NCI-H510A treated with DMSO at 0.1 percent for 48 hours (cell line): ENCODE results near the gene EXOSC6.
A peak's percentile ranks its signal among the peaks of the same experiment; 100 is the strongest.
"Not testable (repeated sequence)": the region's sequence is repeated elsewhere in the genome, so short reads cannot be mapped to it uniquely, and the experiment has no call there.

Experiments
- DNase-seq: peaks from one replicate; lab custom pipeline; 2025; lab: John Stamatoyannopoulos, UW

EXOSC6 gene

DNA sequence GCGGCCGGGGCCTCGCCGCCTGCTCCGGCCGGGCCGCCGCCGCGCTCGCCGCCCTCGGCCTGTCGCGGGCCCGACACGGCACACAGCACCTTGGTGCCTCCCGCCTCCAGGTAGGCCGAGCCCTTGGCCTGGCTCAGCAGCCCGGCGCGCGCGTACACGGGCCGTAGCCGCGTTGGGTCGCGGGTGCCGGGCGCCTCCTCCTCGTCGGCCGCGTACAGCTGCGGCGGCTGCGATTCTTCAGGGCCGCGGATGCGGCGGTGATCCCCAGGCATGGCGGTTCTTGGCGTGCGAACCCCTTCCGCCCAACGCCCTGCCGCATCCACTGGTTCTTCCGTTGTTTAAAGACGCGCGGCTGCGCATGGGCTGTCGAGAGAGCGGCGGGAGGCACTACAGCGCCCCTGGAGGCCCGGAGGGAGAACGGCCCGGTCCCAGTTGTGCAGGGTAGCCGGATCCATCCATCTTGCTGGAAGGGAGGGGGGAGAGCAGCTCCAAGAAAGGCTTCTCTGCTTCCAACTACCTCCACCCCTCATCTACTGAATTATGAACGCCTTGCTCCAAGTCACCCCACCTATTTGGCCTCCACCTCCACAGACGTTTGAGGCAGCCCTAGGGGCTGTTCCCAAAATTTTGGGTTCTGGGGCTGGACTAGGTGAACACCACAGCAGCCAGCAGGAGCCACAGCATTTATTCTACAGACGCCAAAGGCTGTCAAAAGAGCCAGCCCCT lies at the start of gene EXOSC6:
EXOSC6 (minus strand) TSS at position 312 of the 726 bp plus-strand sequence; CDS start at position 272, 40 bp downstream.
- peak; percentile 88 for DNase-seq

DNA sequence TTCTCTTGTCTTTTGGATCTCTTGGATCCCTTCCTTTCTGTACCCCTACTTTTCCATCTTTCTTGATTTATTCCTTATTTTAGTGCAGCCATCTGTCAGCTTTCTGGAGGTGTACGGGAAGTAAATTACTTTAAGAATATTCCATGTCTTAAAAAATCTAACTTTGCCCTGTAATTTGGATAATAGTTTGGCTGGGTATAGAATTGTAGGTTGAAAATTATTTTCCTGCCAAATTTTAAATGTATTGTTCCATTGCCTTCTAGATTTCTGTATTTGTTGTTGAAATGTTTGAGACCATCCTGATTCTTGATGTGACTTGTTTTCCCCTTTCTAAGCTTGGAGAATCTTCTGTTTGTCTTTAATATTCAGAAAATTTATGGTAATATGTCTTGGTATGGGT lies 49.4 kb upstream of the EXOSC6 start:
- DNase-seq: no peak

DNA sequence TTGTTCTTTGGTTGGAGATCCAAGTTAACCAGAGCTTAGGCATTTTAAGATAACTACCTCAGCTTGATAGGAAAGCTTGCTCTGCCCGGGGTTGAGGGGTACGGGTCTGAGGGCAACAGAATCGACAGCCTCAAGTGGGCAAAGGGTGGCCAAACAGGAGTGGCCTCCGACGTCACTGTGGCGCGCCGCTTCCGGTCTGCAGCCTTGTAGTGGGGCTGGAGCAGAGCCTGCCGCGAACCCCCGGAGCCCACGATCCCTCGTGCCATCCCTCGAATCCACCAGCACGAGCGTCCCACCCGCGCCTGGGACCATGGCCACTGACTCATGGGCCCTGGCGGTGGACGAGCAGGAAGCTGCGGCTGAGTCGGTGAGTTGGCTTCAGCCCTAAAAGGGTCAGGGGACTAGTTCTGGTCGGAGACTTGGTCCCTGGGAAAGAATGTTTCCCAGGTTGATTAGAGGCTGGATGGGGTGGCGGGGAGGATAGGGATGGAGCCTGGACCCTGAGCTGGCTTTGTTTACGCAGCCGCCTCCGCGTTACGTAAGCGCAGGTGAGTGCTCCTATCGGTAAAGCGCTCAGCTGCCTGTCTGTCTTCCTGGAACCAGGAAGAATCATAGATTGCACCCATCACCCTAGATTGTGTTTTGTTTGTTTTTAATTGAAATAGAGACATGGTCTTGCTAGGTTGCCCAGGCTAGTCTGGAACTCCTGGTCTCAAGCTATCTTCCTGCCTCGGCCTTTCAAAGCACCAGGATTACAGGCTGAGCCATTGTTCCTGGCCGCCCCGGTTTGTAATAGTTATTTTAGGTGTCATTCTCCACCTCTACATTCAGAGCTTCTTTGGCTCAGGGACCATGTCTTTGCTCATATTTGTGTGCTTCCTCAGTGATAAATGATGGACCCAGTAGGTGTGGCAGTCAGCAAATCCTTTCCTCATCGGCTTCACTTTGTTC lies 47.5 kb upstream of the EXOSC6 start, which contains the start of gene DDX19B:
DDX19B (plus strand) TSS at position 199 of the 951 bp plus-strand sequence; CDS start at position 311, 112 bp downstream.
- peak; percentile 36 for DNase-seq

DNA sequence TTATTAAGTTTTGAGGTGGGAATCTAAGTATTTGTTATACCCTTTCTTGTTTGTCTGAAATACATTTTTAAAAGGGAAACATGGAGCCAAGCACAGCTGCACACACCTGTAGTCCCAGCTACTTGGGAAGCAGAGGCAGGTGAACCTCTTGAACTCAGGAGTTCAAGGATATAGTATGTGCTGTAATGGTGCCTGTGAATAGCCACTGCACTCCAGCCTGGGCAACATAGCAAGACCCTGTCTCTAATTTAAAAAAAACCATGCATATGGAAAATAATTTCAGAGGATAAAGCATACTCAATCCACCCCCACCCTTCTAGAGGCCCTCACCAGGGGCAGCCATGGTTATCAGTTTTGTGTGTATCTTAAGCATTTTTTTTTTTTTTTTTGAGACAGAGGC lies 43.9 kb upstream of the EXOSC6 start:
- DNase-seq: no peak

DNA sequence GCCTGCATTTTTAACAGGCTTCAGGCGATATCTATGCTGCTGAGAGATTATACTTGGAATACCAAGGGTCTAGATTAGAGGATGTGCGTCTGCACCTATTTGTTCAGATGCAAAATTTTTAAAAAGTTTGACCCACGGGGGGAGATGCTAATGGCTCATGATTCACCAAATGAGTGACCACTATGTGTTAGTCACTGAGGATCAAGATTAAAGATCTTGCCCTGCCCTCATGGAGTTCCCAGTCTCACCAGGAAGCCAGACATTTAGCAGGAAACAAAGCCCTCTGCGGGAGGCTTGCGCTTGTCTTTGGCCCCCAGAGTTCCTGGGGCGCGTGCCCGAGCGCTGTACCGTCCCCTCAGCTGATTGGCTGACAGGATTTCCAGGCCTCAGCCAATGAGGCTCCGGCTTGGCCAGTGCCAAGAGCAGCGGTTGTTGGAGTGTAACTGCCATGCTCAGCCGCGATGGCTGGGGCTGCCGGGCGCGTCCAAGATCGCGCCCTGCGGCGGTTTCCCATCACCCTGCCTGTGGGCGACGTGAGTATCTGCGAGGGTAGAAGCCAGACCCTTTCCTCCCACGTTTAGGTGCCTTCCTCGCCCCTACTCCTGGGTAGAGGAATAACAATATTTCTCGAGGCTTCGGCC lies 42.8 kb upstream of the EXOSC6 start:
- no peak for DNase-seq

DNA sequence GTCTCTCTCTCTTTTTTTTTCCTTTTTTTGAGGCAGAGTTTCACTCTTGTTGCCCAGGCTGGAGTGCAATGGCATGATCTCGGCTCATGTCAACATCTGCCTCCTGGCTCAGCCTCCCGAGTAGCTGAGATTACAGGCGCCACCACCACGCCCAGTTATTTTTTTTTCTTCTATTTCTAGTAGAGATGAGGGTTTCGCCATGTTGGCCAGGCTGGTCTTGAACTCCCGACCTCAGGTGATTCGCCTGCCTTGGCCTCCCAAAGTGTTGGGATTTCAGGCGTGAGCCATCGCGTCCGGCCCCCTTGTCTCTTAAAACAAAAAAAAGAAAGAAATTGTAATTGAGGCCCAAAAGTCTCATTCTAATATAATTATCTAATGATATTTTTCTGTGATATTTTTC lies 40.4 kb upstream of the EXOSC6 start:
- not testable (repeated sequence) for DNase-seq

DNA sequence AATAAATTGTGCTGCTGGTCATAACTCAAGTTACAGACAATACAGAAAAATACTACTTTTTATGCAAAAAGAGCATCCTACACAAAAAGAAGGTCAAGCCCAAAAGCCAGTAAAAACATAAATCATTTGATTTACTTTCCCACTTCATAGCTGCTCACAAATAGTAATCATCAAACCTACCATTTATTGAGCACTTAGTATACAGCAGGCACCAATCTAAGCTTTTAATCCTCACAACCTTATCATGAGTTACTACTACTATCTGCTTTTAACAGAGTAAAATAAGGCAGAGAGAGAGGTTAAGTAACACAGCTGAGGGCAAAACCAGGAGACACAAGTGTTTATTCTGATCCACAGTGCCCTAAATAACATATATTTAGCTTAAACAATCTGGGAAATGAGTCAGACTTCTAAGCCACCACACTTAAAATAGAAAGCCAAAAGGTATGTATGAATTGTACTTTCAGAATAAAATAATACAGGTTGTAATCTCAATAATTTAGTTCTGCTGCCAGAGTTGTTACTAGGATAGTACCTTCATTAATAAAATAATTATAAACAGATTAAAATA lies 39.3 kb upstream of the EXOSC6 start:
- no peak for DNase-seq

DNA sequence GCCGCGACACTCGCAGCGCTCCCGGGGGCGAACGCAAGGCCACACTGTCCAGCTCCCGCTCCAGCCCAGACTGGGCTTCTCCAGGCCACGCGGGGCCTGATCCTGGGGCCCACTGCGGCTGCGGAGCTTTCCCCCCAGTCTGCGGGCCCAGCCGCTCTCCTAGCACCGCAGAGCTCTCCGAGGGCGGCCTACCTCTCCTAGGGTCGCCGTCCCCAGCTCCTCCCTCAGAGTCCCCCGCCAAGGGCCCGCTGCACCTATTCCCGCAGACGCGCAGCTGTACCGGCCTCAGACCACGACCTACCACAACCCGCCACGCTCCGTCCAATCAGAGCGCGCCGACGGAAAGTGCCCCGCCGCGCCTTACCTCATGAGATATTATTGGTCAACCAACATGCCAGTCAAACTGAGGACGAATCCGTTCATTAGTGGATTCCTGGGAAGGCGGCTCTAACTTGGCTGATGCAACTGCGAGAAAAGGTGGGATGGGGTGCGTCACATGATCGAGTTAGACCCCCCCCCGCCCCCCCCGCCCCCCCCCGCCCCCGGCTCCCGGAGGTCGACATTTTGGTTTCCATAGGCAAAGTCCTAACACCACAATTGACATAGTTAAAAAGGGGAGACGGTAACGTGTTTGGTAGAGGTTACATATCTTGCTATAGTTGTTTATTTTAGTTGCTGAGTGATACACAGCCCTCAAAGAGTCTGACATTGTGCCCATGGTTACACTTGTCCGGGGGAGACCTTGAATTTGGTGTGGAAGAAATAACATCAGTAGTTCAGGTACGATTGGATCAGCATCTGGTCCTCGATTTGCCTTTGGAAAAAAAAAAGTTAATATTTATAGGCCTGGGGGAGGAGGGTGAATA lies 37.7 kb upstream of the EXOSC6 start, which contains the start of gene AARS1:
AARS1 (minus strand) TSS at position 278 of the 866 bp plus-strand sequence. CDS start 6,743 bp downstream, outside the sequence.
- DNase-seq: peak; percentile 94

DNA sequence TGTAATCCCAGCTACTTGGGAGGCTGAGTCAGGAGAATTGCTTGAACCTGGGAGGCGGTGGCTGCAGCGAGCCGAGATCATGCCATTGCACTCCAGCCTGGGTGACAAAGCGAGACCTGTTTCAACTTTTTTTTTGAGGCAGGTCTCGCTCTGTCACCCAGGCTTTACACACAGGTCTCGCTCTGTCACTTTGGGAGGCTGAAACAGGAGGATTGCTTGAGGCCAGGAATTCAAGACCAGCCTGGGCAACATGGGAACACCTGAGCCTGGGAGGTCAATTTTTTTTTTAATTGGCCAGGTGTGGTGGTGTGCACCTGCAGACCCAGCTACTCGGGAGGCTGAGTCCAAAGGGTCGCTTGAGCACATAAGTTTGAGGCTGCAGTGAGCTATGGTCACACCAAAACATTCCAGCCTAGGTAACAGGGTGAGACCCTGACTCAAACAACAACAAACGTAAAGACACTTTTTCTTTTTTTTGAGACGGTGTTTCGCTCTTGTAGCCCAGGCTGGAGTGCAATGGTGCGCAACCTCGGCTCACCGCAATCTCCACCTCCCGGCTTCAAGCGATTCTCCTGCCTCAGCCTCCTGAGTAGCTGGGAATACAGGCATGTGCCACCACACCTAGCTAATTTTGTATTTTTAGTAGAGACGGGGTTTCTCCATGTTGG lies 35.7 kb upstream of the EXOSC6 start:
- DNase-seq: not testable (repeated sequence)

DNA sequence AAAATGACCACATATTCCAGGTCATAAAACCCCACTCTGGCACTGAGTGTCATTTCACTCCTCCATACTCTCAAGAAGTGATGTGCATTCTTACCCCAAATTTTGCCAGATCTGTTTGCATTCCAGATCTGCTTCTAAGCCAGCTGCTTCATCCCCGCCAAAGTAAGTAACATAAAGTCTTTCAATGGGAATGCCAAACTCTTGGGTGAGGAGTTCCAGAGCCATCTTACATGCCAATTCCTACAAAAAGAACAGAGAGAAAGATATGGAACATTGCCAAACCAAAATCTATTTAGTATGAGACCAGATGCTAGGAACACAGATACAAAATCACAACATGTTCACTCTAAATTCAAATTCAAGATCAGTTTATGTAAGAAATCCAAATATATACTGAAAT lies 24.7 kb upstream of the EXOSC6 start:
- no peak for DNase-seq

DNA sequence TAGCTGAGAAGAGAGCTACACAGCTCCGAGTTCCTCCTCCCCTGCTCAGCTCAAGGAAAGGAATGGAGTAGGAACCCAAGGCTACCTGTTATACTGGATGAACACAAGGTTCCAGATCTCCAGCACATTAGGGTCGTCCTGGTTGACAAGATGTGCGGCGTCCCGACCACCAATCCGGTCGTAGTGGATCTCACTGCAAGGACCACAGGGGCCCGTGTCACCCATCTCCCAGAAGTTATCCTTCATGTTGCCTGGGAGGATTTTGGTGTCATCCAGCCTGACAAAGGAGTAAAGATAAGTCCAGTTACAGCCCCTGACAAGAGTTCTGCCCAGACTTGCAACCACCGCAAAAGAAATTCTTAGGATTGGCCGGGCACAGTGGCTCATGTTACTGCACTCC lies 20.0 kb upstream of the EXOSC6 start:
- no peak for DNase-seq

DNA sequence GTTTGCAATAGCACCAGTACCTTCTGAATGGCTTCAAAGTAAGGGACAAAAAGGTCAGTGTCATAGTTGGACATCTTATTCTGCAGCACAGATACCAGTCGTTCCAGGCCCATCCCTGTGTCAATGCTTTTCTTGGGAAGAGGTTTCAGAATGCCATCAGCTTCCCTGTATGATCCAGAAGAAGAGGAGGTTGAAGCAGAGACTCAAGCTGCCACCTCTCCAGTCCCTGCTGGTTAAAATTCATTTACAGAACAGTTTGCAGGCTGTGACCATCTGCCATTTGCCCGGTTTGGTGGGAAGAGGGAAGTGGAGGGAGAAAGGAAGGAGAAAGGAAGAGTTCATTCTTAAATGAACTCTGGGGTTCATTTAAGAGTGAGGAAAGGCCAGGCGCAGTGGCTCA lies 18.4 kb upstream of the EXOSC6 start:
- no peak for DNase-seq

DNA sequence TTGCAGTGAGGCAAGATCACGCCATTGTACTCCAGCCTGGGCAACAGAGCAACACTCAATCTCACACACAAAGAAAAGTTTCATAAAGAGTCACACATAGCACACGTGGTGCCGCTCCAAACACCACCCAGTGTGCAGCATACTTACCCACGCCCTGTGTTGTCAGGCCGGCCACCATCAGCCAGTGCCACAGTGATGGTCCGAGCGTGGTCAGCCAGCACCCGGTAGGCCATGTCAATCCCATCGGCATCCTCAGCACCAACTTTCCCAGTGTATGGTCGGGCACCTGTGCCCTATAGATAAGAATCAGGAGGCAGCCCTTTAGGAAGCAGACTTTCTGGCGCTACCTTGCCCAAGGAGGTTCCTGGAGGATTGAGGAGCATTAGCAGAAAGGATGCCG lies 17.7 kb upstream of the EXOSC6 start:
- no peak for DNase-seq

DNA sequence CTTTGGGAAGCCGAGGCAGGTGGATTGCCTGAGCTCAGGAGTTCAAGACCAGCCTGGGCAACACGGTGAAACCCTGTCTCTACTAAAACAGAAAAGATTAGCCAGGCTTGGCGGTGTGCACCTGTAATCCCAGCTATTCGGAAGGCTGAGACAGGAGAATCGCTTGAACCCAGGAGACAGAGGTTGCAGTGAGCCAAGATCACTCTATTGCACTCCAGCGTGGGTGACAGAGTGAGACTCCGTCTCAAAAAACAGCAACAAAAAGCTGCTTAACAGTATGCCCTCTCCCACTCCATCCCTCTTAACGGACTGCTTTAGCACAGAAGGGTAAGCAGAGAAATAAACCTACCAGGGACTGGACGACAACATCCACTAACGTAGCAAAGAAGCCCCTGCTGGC lies 16.2 kb upstream of the EXOSC6 start:
- not testable (repeated sequence) for DNase-seq

DNA sequence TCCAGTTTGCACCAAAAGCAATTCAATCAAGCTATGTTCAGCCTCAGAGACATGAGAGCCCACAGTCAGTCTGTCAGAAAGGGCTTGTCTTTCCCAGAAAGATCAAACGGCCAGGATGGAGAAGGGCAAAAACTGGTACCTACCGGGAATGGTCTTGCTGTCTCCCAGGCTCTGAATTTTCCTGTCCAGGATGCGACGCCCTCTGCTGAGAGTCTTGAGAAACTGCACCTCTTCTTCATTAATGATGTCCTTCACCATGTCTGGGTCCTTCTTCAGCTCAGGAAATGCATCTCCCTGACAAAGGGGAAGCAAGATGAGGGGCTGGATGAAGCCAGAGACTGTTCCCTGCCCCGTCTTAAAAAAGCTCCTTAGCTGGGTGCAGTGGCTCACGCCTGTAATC lies 15.8 kb upstream of the EXOSC6 start:
- peak; percentile 3 for DNase-seq

DNA sequence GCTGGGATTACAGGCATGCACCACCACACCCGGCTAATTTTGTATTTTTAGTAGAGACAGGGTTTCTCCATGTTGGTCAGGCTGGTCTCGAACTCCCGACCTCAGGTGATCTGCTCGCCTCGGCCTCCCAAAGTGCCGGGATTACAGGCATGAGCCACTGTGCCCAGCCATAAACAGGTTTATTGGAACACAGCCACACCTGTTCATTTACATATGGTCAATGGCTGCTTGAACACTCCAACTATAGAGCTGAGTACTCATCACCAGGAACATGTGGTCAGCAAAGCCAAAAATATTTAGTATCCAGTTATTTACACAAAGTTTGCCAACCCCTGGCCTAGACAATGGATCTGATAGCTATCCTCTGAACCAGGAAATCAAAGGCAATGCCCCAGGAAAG lies 8.2 kb upstream of the EXOSC6 start:
- DNase-seq: not testable (repeated sequence)

DNA sequence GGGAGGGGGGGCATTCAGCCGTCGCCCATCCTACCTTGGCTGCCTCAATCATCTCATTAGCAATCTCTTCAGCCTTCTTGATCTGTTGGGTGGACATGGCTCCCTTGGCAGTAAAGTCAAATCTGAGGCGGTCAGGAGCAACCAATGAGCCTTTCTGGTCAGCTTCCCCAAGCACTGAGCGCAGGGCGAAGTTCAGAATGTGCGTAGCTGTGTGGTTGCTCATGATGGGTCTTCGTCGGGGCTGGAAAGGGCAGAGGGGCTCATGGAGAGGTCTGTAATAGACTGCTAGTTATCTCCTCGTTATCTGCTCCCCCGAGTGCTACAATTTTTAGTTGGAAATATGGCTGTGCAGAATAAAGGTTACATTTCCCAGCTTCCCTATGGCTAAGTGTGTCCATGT lies 7.2 kb upstream of the EXOSC6 start:
- no peak for DNase-seq

DNA sequence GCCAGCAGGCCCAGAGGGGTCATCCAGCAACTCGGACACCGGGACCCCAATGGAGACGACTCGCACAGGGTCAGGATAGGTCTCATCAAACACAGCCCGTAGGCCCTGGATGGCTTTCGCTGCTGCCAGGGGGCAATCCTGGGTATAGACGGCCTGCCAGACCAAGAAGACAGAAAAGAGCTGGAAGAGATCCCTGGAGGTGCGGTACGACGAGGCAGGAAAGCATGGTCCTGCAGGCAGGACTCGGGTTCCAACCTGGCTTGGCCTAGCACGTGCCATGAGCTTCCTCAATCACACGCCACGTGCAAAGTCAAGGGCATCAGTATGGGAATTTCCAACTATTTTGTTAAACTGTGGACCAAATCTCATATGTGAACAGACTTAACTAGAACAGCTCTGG lies 6.3 kb upstream of the EXOSC6 start:
- DNase-seq: no peak

DNA sequence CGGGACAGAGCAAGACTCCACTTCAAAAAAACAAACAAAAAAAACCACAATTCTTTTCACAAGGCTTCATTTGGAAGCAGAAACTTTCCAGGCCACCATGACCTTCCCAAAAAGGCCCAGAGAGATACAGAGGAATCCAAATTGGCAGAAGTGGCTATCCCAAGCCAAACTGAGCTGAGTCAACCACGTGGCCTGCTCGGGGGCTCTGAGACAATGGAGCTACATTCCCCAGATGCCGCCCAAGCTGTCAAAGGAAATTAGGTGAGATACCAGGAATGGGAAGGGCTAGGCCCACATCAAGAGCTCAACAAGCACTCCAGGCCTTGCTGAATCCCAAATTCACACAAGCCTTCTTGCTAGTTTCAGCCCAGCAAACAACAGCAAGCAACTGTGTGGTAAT lies 5.7 kb upstream of the EXOSC6 start:
- no peak for DNase-seq

DNA sequence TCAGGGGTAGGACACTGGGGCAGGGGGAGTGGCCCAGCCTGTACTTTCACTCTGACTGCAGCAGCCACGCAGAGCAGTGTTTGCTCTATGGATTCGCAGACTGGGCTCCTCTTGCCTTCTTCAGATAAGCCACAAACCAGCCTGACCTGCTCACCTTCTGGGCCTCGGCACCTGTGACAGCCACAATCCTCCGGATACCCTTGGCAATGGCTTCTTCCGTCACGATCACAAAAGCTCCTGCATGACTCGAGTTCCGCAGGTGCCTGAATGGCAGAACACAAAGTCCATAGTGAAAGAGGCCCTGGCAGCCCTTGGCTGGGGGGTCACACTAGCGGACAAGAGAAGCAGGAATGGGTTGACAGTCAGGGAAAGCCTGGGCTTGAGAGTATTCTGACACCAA lies 3.8 kb upstream of the EXOSC6 start:
- DNase-seq: no peak

DNA sequence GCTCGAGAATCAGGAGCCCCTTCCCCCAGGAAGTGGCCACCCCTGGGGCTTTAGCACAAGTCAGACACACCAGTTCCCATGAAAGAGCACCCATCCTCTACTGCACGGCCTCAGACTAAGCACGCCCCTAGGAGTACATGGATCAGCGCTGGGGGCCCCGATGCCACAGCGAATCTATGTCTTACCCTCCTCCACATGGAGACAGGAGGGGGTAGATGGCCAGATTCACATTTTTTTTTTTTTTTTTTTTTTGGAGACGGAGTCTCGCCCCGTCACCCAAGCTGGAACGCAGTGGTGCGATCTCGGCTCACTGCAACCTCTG lies 3.2 kb upstream of the EXOSC6 start:
- no peak for DNase-seq
